AG04449 (cell line): ENCODE data around the gene PARVG.

Source experiments
- CTCF ChIA-PET: fragments of 350-600 bp; formaldehyde crosslinking; extraction: SDS; loops from one replicate; lab custom pipeline; 2021; ENCODE audit warnings: antibody characterized with exemption; lab: Yijun Ruan, JAX
- POLR2A ChIA-PET: fragments of 400-600, 350-600 bp; formaldehyde crosslinking; extraction: SDS; loops from one replicate; lab custom pipeline; 2020; ENCODE audit warnings: antibody characterized with exemption, inconsistent platforms; lab: Yijun Ruan, JAX
- DNase-seq: peaks from one replicate; pipeline ENCODE4 v3.0.0-alpha.2; 2010; ENCODE audit warnings: low read depth, low spot score
- H3K4me3 ChIP-seq: 2 replicates; pipeline ENCODE4 v1.5.1; 2011; ENCODE audit warnings: low read depth, mild to moderate bottlenecking, control low read depth, low read length
- TF ChIP-seq, protein P1 (sequence below): IDR thresholded peaks from one replicate; pipeline ENCODE4 v1.5.1; 2011; ENCODE audit warnings: mild to moderate bottlenecking, moderate library complexity, low read length, control low read depth, inconsistent platforms; ENCODE audit not compliant: insufficient read depth; ENCODE audit errors: missing control alignments

PARVG gene

DNA sequence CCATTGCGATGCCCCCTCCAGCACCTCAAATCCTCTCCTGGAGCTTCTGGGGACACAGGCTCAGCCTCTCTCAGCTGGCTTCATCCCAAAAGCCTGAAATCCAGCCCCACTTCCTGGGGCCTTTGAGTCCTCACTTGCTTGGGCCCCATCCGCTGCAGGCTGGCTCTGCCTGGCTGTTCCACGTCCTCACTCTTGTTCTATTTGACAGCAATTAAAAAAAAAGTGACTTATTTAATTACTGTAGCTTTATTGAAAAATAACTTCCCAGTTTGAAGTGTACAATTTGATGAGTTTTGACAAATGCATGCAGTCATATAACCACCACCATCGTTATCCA, 27.2 kb downstream of the PARVG start:
- CTCF ChIA-PET: no interaction called here
- H3K4me3 ChIP-seq: no peak overlapping the region
- POLR2A ChIA-PET: interaction anchor here (0.7 kb wide), 1 partner anchor 63 kb away, joined by 3 read pairs; no protein-coding TSS in a partner anchor
- DNase-seq: no peak
- TF ChIP-seq, protein P1, sequence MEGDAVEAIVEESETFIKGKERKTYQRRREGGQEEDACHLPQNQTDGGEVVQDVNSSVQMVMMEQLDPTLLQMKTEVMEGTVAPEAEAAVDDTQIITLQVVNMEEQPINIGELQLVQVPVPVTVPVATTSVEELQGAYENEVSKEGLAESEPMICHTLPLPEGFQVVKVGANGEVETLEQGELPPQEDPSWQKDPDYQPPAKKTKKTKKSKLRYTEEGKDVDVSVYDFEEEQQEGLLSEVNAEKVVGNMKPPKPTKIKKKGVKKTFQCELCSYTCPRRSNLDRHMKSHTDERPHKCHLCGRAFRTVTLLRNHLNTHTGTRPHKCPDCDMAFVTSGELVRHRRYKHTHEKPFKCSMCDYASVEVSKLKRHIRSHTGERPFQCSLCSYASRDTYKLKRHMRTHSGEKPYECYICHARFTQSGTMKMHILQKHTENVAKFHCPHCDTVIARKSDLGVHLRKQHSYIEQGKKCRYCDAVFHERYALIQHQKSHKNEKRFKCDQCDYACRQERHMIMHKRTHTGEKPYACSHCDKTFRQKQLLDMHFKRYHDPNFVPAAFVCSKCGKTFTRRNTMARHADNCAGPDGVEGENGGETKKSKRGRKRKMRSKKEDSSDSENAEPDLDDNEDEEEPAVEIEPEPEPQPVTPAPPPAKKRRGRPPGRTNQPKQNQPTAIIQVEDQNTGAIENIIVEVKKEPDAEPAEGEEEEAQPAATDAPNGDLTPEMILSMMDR: no peak

DNA sequence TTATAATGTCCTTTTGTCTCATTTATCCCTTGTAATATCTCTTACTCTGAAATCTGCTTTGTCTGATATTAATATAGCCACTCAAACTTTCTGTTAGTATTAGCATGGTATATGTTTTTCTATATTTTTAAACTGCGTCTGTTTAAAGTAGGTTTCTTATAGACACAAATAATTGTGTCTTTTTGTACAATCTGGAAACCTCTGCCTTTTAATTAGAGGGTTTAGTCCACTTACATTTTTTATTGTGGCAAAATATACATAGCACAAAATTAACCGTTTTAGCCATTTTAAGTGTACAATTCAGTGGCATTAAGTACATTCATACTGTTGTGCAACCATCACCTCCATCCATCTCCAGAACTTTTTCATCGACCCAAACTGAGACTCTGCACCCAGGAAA, 28.6 kb downstream of the PARVG start:
- H3K4me3 ChIP-seq: no peak overlapping the region
- ChIA-PET POLR2A (no interaction called here), CTCF (no interaction called here)
- TF ChIP-seq, protein P1: no peak
- no peak for DNase-seq

DNA sequence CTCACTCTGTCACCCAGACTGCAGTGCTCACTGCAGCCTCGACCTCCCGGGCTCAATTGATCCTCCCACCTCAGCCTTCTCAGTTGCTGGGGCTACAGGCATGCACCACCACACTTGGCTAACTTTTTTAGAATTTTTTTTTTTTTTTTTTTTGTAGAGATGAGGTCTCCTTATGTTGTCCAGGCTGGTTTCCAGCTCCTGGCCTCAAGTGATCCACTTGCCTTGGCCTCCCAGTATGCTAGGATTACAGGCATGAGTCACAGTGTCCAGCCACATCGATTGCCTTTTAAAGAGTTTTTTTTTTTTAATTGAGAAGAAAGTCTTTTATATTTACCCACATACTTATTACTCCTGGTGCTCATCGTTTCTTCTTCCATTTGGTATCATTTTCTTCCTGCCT, 30.0 kb downstream of the PARVG start:
- POLR2A ChIA-PET: no interaction called here
- DNase-seq: no peak
- TF ChIP-seq, protein P1: no peak
- no peak overlapping the region for H3K4me3 ChIP-seq
- CTCF ChIA-PET: no interaction called here

DNA sequence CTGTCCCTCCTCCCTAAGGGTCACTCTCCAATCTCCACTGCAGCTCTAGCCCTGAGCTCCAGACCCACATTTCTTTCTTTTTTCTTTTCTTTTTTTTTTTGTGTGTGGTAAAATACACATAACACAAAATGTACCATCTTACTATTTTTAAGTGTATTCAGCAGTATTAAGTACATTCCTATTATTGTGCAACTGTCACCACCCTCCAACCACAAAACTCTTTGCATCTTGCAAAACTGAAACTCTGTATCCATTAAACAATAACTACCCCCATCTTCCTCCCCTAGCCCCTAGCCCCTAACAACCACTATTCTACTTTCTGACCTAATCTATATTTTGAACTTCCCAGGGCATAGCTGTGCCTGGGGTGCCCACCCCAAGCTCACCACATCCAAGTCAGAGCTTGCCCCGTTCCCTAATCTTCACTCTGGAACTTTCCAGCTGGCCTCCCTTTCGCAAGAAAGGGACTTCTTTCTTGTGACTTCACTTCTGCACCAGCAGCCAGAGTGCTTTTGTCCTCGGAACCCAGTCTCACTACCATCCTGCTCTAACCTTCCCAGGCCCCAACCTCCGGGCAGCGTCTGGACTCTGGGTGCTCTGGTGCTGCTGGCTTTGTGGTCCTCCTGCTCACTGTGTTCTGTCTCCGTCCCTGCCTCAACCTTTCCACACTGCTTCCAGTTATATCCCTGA, 30.7 kb downstream of the PARVG start:
- ChIA-PET CTCF (no interaction called here), POLR2A (no interaction called here)
- H3K4me3 ChIP-seq: no peak overlapping the region
- TF ChIP-seq, protein P1: no peak
- DNase-seq: no peak

DNA sequence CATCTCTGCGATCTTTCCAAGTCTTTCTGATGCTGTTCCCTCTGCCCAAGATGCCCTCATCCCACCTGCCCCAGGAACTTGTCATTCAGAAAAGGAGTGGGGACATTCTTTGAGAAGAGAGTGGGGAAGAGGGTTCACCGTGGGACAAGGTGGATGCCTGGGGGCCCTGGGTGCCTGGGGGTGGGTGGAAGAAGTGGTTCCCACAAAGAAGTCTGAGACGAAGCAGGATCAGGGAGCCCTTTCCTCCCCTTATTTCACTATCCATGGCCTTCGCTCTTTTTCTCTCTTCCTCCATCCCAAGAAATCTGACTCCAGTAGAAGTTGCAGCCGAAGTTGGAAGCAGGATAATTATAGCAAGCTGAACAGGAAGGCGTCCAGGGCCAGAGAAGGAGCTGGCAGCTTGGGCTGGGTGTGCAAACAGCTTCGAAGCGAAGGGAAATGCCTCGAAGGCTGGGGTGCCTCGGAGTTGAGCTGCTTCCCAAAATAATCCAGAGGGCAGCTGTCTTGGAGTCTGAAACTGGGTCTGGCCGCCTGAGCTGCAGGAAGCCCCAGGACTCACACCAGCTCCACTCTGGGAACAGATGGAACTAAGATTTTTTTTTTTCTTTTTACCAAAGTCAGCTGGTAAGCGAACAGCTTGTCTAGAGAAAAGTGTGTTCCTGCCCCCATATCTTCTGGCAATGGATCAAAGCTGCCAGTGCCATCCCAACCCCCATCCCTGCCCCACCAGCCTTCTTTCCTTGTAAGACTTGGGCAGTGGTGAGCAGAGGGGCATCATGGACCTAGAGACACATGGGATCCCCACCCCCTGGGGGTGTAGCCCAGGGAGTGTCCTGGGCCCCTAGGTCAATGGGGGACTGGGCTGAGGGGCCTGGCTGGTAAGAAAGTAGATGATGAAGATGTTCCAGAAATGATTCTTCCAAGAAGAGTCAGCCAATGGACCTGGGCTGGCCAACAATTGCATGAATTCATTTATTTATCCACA, 31.5 kb downstream of the PARVG start:
- no peak for DNase-seq
- TF ChIP-seq, protein P1: no peak
- POLR2A ChIA-PET: no interaction called here
- H3K4me3 ChIP-seq: no peak overlapping the region
- CTCF ChIA-PET: interaction anchor here (0.8 kb wide), 1 partner anchor 9 kb away, joined by 3 read pairs; no protein-coding TSS in a partner anchor

DNA sequence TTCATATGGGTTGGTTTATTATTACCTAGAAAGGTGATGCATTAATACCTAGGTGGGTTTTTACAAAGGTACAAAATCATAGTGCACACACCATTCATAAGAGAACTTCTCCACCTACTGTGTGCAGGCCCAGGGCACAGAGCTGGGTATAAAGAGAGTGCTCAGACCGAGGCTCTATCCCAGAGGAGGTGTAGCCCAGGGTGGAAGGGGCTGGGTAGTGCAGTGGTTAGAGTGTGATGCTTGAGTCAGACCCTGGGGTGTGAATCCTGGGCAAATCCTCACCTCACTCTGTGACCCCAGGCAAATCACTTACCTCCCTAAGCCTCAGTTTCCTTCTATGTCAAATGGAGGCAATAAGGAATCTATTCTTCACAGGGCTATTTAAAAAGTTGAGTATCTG, 32.2 kb downstream of the PARVG start:
- TF ChIP-seq, protein P1: no peak
- no peak overlapping the region for H3K4me3 ChIP-seq
- ChIA-PET POLR2A (no interaction called here), CTCF (no interaction called here)
- no peak for DNase-seq
